GM18499 (cell line): ENCODE measurements around the gene WASF1.

ENCODE experiments used
- ATAC-seq: cut with Tn5 transposase; IDR thresholded peaks from one replicate; pipeline ENCODE4 v1.9.1; 2021; ENCODE audit warnings: moderate number of reproducible peaks; ENCODE audit not compliant: insufficient read depth, unreplicated experiment

Gene WASF1

GRCh38 chr6:110179406-110180227 lies at the start of gene WASF1:
WASF1 (minus strand) TSS chr6:110179670; CDS start chr6:110127601, 52,069 bp downstream.
- ATAC-seq, result peak; percentile 80

- no peak for ATAC-seq
Observed at GRCh38 chr6:110226261-110226660, 46.8 kb upstream of the WASF1 start.

GRCh38 chr6:110221738-110222137 lies 42.3 kb upstream of the WASF1 start:
- no peak for ATAC-seq

GRCh38 chr6:110217266-110217665 lies 37.8 kb upstream of the WASF1 start:
- ATAC-seq, result no peak

GRCh38 chr6:110216140-110216539 lies 36.7 kb upstream of the WASF1 start:
- ATAC-seq, result no peak

GRCh38 chr6:110214338-110214737 lies 34.9 kb upstream of the WASF1 start:
- ATAC-seq, result no peak

- ATAC-seq, result no peak
Observed at GRCh38 chr6:110211753-110212152, 32.3 kb upstream of the WASF1 start.

GRCh38 chr6:110207652-110208051 lies 28.2 kb upstream of the WASF1 start:
- no peak for ATAC-seq

- no peak for ATAC-seq
Observed at GRCh38 chr6:110201151-110201884, 21.8 kb upstream of the WASF1 start.

GRCh38 chr6:110198561-110198960 lies 19.1 kb upstream of the WASF1 start:
- no peak for ATAC-seq

GRCh38 chr6:110196874-110197273 lies 17.4 kb upstream of the WASF1 start:
- no peak for ATAC-seq

GRCh38 chr6:110195639-110196038 lies 16.2 kb upstream of the WASF1 start:
- ATAC-seq, result no peak

- no peak for ATAC-seq
Observed at GRCh38 chr6:110191477-110191876, 12.0 kb upstream of the WASF1 start.

GRCh38 chr6:110190726-110191125 lies 11.3 kb upstream of the WASF1 start:
- ATAC-seq, result no peak

- ATAC-seq, result no peak
Observed at GRCh38 chr6:110188791-110189190, 9.3 kb upstream of the WASF1 start.

- ATAC-seq, result peak; percentile 65
Observed at GRCh38 chr6:110185879-110186278, 6.4 kb upstream of the WASF1 start.

GRCh38 chr6:110183292-110183885 lies 3.9 kb upstream of the WASF1 start:
- ATAC-seq, result no peak

- ATAC-seq, result no peak
Observed at GRCh38 chr6:110181131-110182030, 1.9 kb upstream of the WASF1 start.

GRCh38 chr6:110180228-110181008 lies 948 bp upstream of the WASF1 start, which contains the start of gene CDC40:
CDC40 (plus strand) TSS chr6:110180427; CDS start chr6:110180445, 18 bp downstream.
- ATAC-seq, result peak; percentile 27
